Esophagus squamous epithelium (tissue), 5 donors: ENCODE data around the gene POU6F2. TPM values are rescaled to one million over a fixed set of nuclear protein-coding genes. Genes with fewer than 3 reads are reported as not detected.

Experiments used
- DNase-seq: peaks from one replicate; lab custom pipeline; 2025; lab: John Stamatoyannopoulos, UW
- H3K27ac ChIP-seq, 4 donors: fragments of 200-600 bp; sonication (generic); one replicate each; pipeline ENCODE4 v1.5.1; 2016 to 2019; ENCODE audit warnings: mild to moderate bottlenecking in 1 of 4
- H3K27me3 ChIP-seq, 4 donors: fragments of 200-600 bp; sonication (generic); 1 replicate in 3 of 4; 2 replicates in 1 of 4; pipeline versions ENCODE4 v1.5.1 to v1.6.0; 2017 to 2021; ENCODE audit warnings: antibody characterized with exemption in 1 of 4
- H3K36me3 ChIP-seq, 3 donors: fragments of 200-600 bp; sonication (generic); one replicate each; pipeline ENCODE4 v1.5.1; 2016 to 2019
- H3K4me1 ChIP-seq, 3 donors: fragments of 200-600 bp; sonication (generic); one replicate each; pipeline ENCODE4 v1.5.1; 2017 to 2019
- H3K4me3 ChIP-seq, 4 donors: fragments of 200-600 bp; sonication (generic); 1 replicate in 3 of 4; 2 replicates in 1 of 4; pipeline ENCODE4 v1.5.1; 2016 to 2019; ENCODE audit warnings: mild to moderate bottlenecking in 2 of 4, moderate library complexity in 1 of 4
- H3K9me3 ChIP-seq, 3 donors: fragments of 200-600 bp; sonication (generic); one replicate each; pipeline ENCODE4 v1.5.1; 2016 to 2019
- CTCF ChIP-seq, 6 experiments: fragments of 450-650 bp in 4 of 6; fragments of 200-600 bp in 2 of 6; sonication (generic) in 2 of 6; IDR thresholded peaks; one replicate each; pipeline ENCODE4 v1.5.1; 2016 to 2019; ENCODE audit warnings: antibody characterized with exemption in 6 of 6, mild to moderate bottlenecking in 4 of 6, moderate library complexity in 4 of 6
- POLR2A ChIP-seq, 4 donors: fragments of 450-650 bp; IDR thresholded peaks; one replicate each; pipeline ENCODE4 v1.6.1; 2017; ENCODE audit warnings: antibody characterized with exemption in 4 of 4, mild to moderate bottlenecking in 4 of 4, moderate library complexity in 3 of 4
- WGBS, 2 donors: methylation state at CpG; one replicate each; pipeline ENCODE4 v1.1.5; 2018; 5-methylcytosine and 5-hydroxymethylcytosine counted together
- intact Hi-C: fragments of 100-400 bp; cut with DNase I; formaldehyde crosslinking; loops from one replicate; pipeline ENCODE4 v1.15.0; 2022
- total RNA-seq, 4 donors: library from RNA; depleted of rRNA; stranded (reverse); fragments of >200 nt; gene quantifications; one replicate each; pipeline ENCODE4 v1.1.0, GENCODE V29; 2016
- donor health status: DM: yes; HTN: yes; CAD: no.

Gene POU6F2
- total RNA-seq, 4 donors from 2014 or later = 0.76 to 1.6 TPM; not detected in 2

- DNase-seq = no peak
- Histone ChIP-seq H3K27me3 (no peaks in the 10 kb centered on the region), H3K36me3 (no peaks in the 10 kb centered on the region), H3K4me1 (no peaks in the 10 kb centered on the region), H3K4me3 (no peak overlapping the region), H3K9me3 (no peaks in the 10 kb centered on the region), H3K27ac (no peak overlapping the region)
- WGBS, 2 donors = 60% methylated on average over 3 of the region's 3 CpGs
- intact Hi-C loops = loop anchor here (10.0 kb wide), 1 partner anchor 531 kb away; no protein-coding TSS in a partner anchor
- no peak for TF ChIP-seq POLR2A (IDR thresholded peaks at IDR 0.05)
- no peak for TF ChIP-seq CTCF (IDR thresholded peaks at IDR 0.05)
These were observed 43.7 kb upstream of the POU6F2 start for GRCh38 chr7:38934051-38934450.

DNA sequence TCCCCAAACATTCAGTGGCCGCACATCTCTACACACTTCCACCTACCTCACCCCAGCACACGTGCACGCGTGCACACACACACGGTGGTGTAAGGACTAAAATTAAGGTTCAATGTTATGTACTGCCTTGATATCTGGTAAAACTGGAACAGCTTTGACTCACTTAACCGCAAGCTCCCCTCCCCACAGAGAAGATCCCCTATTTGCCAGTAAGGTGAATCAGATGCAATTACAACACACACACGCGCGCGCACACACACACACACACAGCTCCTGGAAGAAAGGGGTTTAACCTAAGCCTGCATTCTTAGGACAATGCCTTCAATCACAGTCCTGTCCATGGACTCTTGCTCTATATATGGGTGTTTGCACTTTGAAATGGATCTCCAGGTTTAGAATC lies 43.2 kb upstream of the POU6F2 start:
- TF ChIP-seq POLR2A (IDR thresholded peaks at IDR 0.05) (no peak), CTCF (IDR thresholded peaks at IDR 0.05) (no peak)
- WGBS, 2 donors = 83 to 96% methylated on average over 6 to 10 of the region's 10 CpGs
- H3K27ac ChIP-seq = no peak overlapping the region
- no peak overlapping the region for H3K4me3 ChIP-seq
- H3K4me1 ChIP-seq = no peaks in the 10 kb centered on the region
- no peaks in the 10 kb centered on the region for H3K27me3 ChIP-seq
- DNase-seq = no peak
- intact Hi-C loops = loop anchor here (10.0 kb wide), 1 partner anchor 530 kb away; no protein-coding TSS in a partner anchor
- no peaks in the 10 kb centered on the region for H3K36me3 ChIP-seq
- H3K9me3 ChIP-seq = no peaks in the 10 kb centered on the region

GRCh38 chr7:38936641-38937040 lies 41.1 kb upstream of the POU6F2 start:
- intact Hi-C loops = loop anchor here (10.0 kb wide), 1 partner anchor 528 kb away; no protein-coding TSS in a partner anchor
- WGBS, 2 donors = 78 to 86% methylated on average over 1 of the region's 1 CpG

GRCh38 chr7:38938001-38938485 lies 39.7 kb upstream of the POU6F2 start:
- WGBS, 2 donors = 47 to 54% methylated on average over 1 of the region's 1 CpG
- H3K36me3 ChIP-seq = no peaks in the 10 kb centered on the region
- no peak overlapping the region for H3K4me3 ChIP-seq
- intact Hi-C loops = loop anchor here (10.0 kb wide), 1 partner anchor 527 kb away; no protein-coding TSS in a partner anchor
- H3K27ac ChIP-seq = no peak overlapping the region
- H3K27me3 ChIP-seq = no peaks in the 10 kb centered on the region
- TF ChIP-seq POLR2A (IDR thresholded peaks at IDR 0.05) (no peak), CTCF (IDR thresholded peaks at IDR 0.05) (no peak)
- no peaks in the 10 kb centered on the region for H3K9me3 ChIP-seq
- H3K4me1 ChIP-seq = no peaks in the 10 kb centered on the region
- DNase-seq = no peak

More at GRCh38 chr7:38936641-38937040, 41.1 kb upstream of the POU6F2 start:
- Histone ChIP-seq H3K4me1 (no peaks in the 10 kb centered on the region), H3K27ac (no peak overlapping the region), H3K27me3 (no peaks in the 10 kb centered on the region), H3K4me3 (no peak overlapping the region), H3K36me3 (no peaks in the 10 kb centered on the region), H3K9me3 (no peaks in the 10 kb centered on the region)
- DNase-seq = no peak
- TF ChIP-seq CTCF (IDR thresholded peaks at IDR 0.05) (no peak), POLR2A (IDR thresholded peaks at IDR 0.05) (no peak)

DNA sequence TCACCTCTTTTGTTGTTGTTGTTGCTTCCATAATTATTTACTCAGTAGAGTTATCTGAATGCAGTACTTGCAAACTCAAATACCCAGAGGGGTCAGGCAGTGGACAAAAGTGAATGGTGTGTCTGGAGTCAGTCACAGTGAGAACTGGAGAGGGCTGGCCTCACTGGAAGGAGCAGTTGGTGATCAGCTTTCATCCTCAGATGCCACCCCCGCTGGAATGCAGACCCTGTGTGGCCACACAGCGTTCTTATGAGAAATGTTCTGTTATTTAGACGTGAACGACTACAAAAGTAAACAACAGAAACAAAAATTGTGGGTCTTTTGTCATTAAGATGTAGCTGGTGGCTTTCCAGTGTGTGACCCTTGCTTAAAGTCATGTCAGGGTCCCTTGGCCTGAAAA lies 39.1 kb upstream of the POU6F2 start:
- 55 to 64% methylated on average over 4 of the region's 4 CpGs for WGBS, 2 donors
- no peak for TF ChIP-seq POLR2A (IDR thresholded peaks at IDR 0.05)
- Histone ChIP-seq H3K4me3 (no peak overlapping the region), H3K9me3 (no peaks in the 10 kb centered on the region), H3K36me3 (no peaks in the 10 kb centered on the region), H3K27me3 (no peaks in the 10 kb centered on the region), H3K4me1 (no peaks in the 10 kb centered on the region), H3K27ac (no peak overlapping the region)
- DNase-seq = no peak
- intact Hi-C loops = loop anchor here (10.0 kb wide), 1 partner anchor 526 kb away; no protein-coding TSS in a partner anchor
